Testis (tissue), 2 donors: Measurements from ENCODE around the gene LRRC4C.

ENCODE experiments used
- POLR2A ChIP-seq: fragments of 450-650 bp; IDR thresholded peaks from one replicate; pipeline ENCODE4 v1.6.1; 2017; ENCODE audit warnings: antibody characterized with exemption, mild to moderate bottlenecking, moderate library complexity
- TF ChIP-seq, protein P1 (sequence below), 3 experiments: fragments of 450-650 bp in 2 of 3; fragments of 200-600 bp in 1 of 3; sonication (generic) in 1 of 3; IDR thresholded peaks; one replicate each; pipeline ENCODE4 v1.5.1; 2016 to 2019; ENCODE audit warnings: antibody characterized with exemption in 3 of 3, mild to moderate bottlenecking in 2 of 3, moderate library complexity in 1 of 3

DNA sequence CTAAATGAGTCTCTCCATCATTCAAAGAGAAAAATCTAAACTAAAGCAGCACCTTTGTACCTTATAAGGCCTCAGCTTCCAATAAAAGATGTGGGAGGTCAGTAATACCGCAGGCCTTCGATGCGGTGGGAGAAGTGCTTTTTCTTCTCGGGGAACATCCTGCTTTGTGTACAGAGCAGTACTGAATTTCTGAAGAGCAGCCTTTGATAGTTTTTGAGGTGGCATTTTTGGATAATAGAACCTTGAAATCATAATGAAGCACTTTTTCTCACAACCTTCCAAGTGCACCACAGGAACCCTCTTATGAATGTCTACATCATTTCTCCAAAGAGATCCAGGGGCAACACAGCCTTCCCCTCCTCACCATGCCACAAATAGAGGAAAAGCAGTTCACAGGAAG lies 39.6 kb downstream of the LRRC4C start:
- TF ChIP-seq, protein P1, sequence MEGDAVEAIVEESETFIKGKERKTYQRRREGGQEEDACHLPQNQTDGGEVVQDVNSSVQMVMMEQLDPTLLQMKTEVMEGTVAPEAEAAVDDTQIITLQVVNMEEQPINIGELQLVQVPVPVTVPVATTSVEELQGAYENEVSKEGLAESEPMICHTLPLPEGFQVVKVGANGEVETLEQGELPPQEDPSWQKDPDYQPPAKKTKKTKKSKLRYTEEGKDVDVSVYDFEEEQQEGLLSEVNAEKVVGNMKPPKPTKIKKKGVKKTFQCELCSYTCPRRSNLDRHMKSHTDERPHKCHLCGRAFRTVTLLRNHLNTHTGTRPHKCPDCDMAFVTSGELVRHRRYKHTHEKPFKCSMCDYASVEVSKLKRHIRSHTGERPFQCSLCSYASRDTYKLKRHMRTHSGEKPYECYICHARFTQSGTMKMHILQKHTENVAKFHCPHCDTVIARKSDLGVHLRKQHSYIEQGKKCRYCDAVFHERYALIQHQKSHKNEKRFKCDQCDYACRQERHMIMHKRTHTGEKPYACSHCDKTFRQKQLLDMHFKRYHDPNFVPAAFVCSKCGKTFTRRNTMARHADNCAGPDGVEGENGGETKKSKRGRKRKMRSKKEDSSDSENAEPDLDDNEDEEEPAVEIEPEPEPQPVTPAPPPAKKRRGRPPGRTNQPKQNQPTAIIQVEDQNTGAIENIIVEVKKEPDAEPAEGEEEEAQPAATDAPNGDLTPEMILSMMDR (IDR thresholded peaks at IDR 0.05), result no peak
- TF ChIP-seq POLR2A, result no peak
